NK-92 treated with Interleukin-12 subunit alpha and Interleukin-12 subunit beta, amount 100 ng/mL, for 24 hours (cell line): ENCODE data around the gene TMUB1.
A peak's percentile ranks its signal among the peaks of the same experiment; 100 is the strongest.

Source experiments
- DNase-seq: peaks from one replicate; lab custom pipeline; 2025; lab: John Stamatoyannopoulos, UW

TMUB1 gene

GRCh38 chr7:151083071-151083823 is at the start of gene TMUB1:
Gene TMUB1, minus strand, starts transcription at chr7:151083493. Its CDS starts 930 bp downstream, at chr7:151082563.
- peak; percentile 84 for DNase-seq

DNA sequence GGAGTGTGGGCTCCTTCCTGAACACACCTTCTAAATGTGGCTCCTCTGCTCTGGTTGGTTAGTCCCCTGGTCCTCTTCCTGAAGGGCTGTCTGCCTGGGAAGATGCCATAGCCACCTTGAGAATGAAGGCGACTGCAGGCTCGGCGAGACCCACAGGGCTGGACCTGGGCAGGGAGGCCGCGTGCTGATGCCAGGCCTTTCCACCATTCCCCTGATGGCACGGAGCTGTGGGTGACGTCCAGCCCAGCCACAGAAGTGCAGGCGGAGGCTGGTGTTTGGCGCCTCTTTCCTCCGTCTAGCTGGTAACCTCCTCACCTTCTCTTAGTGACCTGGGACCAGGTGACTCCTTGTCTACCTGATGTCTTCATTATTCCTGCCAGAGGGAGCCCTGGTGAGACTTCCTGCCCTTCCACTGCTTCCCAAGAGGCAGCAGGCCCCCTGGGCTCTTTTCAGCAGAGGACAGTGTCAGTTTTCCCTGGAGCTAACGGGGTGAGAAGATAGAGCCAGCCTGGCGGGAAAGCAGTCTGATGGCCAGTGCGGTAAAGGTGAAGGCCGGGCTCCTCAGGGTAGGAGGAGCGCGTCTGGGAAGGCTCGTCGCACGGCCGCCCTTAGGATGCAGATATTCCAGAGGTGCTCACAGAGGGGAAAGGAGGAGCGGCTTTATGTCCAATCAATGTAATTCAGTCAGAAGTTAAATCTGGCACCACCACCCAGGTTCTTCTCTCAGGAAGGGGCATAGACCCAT is 49.3 kb upstream of the TMUB1 start:
- no peak for DNase-seq

DNA sequence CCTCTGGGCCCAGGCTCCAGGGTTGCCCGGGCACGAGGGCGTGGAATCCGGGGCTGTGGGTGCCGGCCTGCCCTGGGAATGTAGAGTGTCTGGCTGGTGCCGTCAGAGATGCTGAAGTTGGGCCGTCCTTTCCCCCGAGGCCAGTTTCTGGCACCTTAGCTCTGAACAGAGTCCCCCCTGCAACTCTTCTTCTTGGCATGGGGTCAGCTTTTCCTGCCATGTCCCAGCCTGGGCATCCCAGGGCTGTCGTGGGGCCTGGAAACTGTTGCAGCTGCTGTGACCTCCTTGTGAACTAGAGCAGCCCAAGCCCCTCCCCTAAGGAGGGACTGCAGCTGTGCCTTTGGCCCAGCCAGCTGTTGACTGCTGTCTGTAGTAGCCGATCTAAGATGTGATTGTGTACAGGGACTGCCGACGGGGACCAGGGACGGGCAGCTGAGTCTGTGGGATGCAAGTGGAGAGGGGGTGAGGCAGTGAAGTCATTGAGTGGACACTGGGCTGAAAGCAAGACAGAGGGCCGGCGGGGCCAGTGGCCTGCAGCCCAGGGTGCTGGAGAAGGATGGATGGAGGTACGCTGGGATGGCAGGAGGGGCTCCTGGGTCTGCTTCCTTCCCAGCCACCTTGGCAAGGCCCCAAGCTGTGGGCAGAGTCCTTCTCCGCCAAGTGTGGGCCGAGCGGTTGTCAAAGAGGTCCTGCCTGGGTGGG is 48.5 kb upstream of the TMUB1 start:
- no peak for DNase-seq

DNA sequence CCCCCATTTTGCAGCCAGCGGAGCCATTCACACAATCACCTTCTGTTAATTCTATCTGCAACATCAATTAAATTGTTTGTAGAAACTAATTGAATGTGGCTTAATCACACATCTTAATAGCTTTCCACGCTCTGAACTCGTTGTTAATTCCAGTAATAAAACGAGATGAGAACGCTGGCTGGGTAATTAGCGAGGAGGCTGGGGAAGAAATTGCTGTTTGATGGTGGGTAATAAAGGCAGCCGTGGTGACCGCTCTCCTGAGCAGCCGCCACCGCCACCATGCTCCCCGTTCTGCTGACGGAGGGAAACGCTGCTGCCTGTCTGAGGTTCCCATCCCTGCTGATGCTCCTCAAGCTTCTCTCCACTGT is 47.9 kb upstream of the TMUB1 start:
- DNase-seq: no peak

- no peak for DNase-seq
Observed at GRCh38 chr7:151130741-151131157, 47.5 kb upstream of the TMUB1 start.

GRCh38 chr7:151129960-151130591 is 46.8 kb upstream of the TMUB1 start:
- DNase-seq: no peak

DNA sequence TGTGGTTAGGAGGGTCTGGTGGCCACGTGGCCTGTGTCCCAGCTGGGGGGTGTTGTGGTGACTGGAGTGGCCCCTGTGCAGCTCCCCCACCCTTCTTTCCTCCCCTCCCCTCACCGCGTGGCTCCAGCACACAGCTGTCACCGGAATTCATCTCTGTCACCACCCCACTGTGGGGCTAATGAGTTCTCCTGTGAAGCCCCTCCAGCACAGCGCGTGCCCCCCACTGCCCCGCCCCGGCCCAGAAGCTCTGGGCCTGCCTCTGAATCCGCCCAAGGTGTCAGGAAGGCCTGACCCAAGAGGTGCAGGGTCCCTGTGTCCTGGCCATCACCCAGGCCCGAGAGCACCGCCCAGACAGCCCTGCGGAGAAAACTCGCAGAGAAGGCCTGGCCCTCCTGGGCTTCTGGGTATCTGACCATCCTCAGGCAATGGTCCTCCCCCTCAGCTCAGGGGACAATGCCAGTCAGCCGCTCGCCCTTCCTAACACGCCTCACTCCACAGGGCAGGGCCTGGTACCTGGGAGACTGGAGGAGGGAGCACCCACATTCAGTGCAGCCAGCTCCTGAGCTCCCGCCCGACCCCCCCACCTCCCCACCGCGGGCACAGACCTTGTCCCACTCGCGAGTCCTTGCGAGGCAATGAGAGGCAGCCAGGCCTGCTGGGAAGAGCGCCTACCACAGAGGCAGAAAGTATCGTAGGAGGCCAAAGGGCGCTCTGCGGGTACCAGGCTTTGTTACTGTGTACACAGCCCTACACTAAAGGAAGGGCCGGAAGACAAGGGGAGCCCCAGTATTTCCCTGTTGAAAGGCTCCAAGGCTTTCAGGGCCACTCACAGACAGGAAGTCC is 46.0 kb upstream of the TMUB1 start:
- no peak for DNase-seq

GRCh38 chr7:151128716-151129115 is 45.4 kb upstream of the TMUB1 start:
- no peak for DNase-seq

- no peak for DNase-seq
Observed at GRCh38 chr7:151128144-151128543, 44.9 kb upstream of the TMUB1 start.

GRCh38 chr7:151126491-151127137 is 43.3 kb upstream of the TMUB1 start:
- no peak for DNase-seq

DNA sequence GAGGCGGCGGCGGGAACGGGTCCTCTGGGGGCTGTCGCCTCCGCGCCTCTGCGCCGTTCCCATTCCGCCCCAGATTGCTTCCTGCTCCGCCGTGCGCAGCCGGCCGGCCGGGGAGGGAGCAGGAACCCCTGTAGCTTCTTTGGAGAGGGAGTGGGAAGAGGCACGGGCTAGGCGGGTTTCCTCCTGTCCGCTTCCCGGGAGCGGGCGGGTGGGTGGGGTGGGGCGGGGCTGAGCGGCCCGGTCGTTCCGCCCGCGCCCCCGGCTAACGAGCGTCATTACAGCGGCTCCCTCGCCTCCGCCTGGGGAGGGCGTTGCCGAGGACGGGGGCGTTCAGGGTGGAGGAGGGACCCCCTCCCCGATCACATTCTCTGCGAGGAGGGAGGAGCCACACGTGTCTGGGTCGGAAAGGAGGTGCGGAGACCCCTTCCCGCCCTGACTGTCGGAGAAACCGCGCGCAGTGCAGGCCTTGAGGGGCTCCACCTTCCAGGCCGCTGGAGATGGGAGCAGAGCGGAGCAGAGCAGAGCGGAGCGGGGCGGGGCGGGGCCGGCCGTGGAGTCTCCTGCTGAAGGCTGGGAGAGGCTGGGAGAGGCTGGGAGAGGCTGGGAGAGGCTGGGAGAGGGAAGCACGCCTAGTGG is 42.7 kb upstream of the TMUB1 start:
- no peak for DNase-seq

- DNase-seq: no peak
Observed at GRCh38 chr7:151125470-151125845, 42.2 kb upstream of the TMUB1 start.

- no peak for DNase-seq
Observed at GRCh38 chr7:151124899-151125399, 41.7 kb upstream of the TMUB1 start.

DNA sequence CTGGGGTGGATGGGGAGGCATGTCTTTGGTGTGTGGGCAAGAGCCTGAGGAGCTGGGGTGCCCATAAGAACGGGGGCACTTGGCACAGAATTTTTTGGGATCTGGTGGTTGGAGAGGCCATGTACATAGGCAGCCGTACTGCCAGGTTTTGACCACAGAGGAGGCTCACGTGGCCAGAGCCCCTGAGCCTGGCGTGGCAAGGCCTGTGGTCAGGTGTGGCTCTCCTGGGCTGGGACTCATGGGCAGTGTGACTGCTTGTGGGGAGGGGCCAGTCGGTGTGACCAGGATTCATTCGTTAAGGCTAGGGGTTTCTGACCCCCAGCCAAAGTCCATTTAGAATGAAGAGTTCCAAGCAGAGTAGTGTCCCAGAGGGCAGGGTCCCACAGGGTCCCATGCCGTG is 41.2 kb upstream of the TMUB1 start:
- no peak for DNase-seq

- DNase-seq: peak; percentile 59
Observed at GRCh38 chr7:151123822-151124464, 40.6 kb upstream of the TMUB1 start.

DNA sequence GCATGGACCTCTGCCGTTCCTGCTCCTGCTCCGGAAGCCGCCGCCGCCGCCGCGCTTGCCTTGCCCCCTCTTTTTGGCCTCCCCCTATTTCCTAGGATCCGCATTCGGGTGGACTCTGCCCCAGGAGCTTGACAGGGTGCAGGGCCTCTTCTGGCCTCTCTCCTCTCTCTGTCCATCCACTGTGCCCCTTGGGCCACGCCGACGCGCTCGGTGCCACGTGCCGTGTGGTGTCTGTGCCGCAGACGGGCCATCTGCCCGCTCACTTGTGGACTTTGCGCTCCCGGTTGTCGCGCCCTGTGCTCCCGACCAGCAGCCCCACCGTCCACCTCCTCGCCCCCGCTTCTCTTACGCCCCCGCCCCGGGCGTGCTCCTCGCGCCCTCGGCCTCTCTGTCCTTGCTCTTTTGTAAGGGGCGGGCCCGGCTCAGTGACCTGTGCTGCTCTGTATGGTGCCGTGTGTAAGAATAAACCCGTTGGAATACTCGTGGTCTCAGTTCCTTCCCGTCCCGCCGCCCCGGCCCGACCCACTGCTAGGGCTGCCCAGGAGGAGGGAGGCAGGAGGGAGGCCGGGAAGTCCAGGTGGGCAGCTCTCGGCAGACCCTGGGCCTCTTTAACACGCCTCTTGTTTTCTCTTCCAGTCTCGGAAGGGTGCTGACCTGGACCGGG is 40.0 kb upstream of the TMUB1 start:
- no peak for DNase-seq

- DNase-seq: no peak
Observed at GRCh38 chr7:151122796-151123157, 39.5 kb upstream of the TMUB1 start.

DNA sequence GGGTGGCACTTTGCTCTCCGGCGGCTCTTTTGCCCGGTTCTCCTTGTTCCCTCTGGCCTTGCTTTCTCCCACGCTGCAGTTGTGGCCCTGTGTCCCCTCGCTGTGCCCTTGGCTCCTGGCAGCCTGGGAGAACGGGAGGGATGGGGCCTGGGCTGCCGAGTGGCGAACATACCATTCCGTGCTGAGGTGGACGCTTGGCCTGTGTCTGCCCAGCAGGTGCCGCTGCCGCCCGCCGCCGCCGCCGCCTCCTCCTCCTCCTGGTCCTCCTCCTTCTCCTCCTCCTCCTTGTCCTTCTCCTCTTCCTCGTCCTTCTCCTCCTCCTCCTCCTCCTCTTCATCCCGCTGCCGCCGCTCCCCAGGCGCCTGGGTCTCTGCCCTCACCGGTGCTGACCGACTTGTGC is 39.0 kb upstream of the TMUB1 start:
- DNase-seq: no peak
